ENCODE measurements around the gene JPT1.

Gene JPT1

GRCh38 chr17:75181110-75181509 lies 26.8 kb upstream of the JPT1 start:
- Histone ChIP-seq H3K4me3 (ENCODE audit: low read depth in 1 of 2, low read length in 2 of 2) (peak overlapping the region; percentile 80 to 97), H3K36me3 (ENCODE audit: insufficient read depth, low read length) (peaks cover 59% of the 10 kb centered on the region), H3K4me2 (ENCODE audit: insufficient read depth, low read length) (peak overlapping the region; percentile 78), H3K27ac (ENCODE audit: low read length) (peak overlapping the region; percentile 95), H2AFZ (ENCODE audit: low read depth, low read length) (no peak overlapping the region), H4K20me1 (ENCODE audit: insufficient read depth, low read length) (peaks cover 54% of the 10 kb centered on the region), H3K9me3 (ENCODE audit: insufficient read depth, low read length, severe bottlenecking) (no peaks in the 10 kb centered on the region), H3K27me3 (ENCODE audit: insufficient read depth, low read length, poor library complexity) (no peaks in the 10 kb centered on the region), H3K79me2 (ENCODE audit: insufficient read depth, low read length) (peaks cover 79% of the 10 kb centered on the region), H3K9ac (ENCODE audit: low read depth, low read length) (peak overlapping the region; percentile 100), H3K4me1 (ENCODE audit: insufficient read depth, low read length) (peaks cover 62% of the 10 kb centered on the region)
- DNase-seq (no peak), ATAC-seq (ENCODE audit: insufficient read depth, low read depth) (no peak)
- TF ChIP-seq CTCF (IDR thresholded peaks at IDR 0.05; ENCODE audit: borderline replicate concordance, extremely low read depth, low read length, poor library complexity, severe bottlenecking), result no peak

GRCh38 chr17:75178453-75178852 lies 24.1 kb upstream of the JPT1 start:
- 0 out of 2 replicates have a peak overlapping the region, but pooled peaks have one; percentile 21 for H3K9ac ChIP-seq (ENCODE audit: low read depth, low read length)
- H3K79me2 ChIP-seq (ENCODE audit: insufficient read depth, low read length), result peaks cover 98% of the 10 kb centered on the region
- TF ChIP-seq CTCF (IDR thresholded peaks at IDR 0.05; ENCODE audit: borderline replicate concordance, extremely low read depth, low read length, poor library complexity, severe bottlenecking) (no peak), EZH2 (IDR thresholded peaks at IDR 0.05; ENCODE audit: borderline replicate concordance, low read depth, low read length, severe bottlenecking) (no peak)
- peak; percentile 35 for DNase-seq
- peaks cover 76% of the 10 kb centered on the region for H4K20me1 ChIP-seq (ENCODE audit: insufficient read depth, low read length)
- 0 out of 2 replicates have a peak overlapping the region, but pooled peaks have one; percentile 31 for H3K27ac ChIP-seq (ENCODE audit: low read length)
- H3K4me3 ChIP-seq (ENCODE audit: low read depth in 1 of 2, low read length in 2 of 2), result no peak overlapping the region
- no peaks in the 10 kb centered on the region for H3K27me3 ChIP-seq (ENCODE audit: insufficient read depth, low read length, poor library complexity)
- H3K9me3 ChIP-seq (ENCODE audit: insufficient read depth, low read length, severe bottlenecking), result no peaks in the 10 kb centered on the region
- peaks cover 57% of the 10 kb centered on the region for H3K4me1 ChIP-seq (ENCODE audit: insufficient read depth, low read length)
- peak overlapping the region; percentile 78; the same call in 1 of the 2 replicates for H3K4me2 ChIP-seq (ENCODE audit: insufficient read depth, low read length)
- no peak for ATAC-seq (ENCODE audit: insufficient read depth, low read depth)
- peaks cover 85% of the 10 kb centered on the region for H3K36me3 ChIP-seq (ENCODE audit: insufficient read depth, low read length)
- H2AFZ ChIP-seq (ENCODE audit: low read depth, low read length), result no peak overlapping the region

- H3K9me3 ChIP-seq (ENCODE audit: insufficient read depth, low read length, severe bottlenecking), result no peaks in the 10 kb centered on the region
- no peak overlapping the region for H2AFZ ChIP-seq (ENCODE audit: low read depth, low read length)
- H3K4me1 ChIP-seq (ENCODE audit: insufficient read depth, low read length), result peaks cover 54% of the 10 kb centered on the region
- no peak overlapping the region for H3K27ac ChIP-seq (ENCODE audit: low read length)
- no peak overlapping the region for H3K9ac ChIP-seq (ENCODE audit: low read depth, low read length)
- ATAC-seq (ENCODE audit: insufficient read depth, low read depth), result no peak
- no peak overlapping the region for H3K4me2 ChIP-seq (ENCODE audit: insufficient read depth, low read length)
- H3K4me3 ChIP-seq (ENCODE audit: low read depth in 1 of 2, low read length in 2 of 2), result no peak overlapping the region
- no peak for DNase-seq
- H3K36me3 ChIP-seq (ENCODE audit: insufficient read depth, low read length), result peaks cover 95% of the 10 kb centered on the region
- H3K27me3 ChIP-seq (ENCODE audit: insufficient read depth, low read length, poor library complexity), result no peaks in the 10 kb centered on the region
- peaks cover 100% of the 10 kb centered on the region for H3K79me2 ChIP-seq (ENCODE audit: insufficient read depth, low read length)
- H4K20me1 ChIP-seq (ENCODE audit: insufficient read depth, low read length), result peaks cover 84% of the 10 kb centered on the region
- TF ChIP-seq EZH2 (IDR thresholded peaks at IDR 0.05; ENCODE audit: borderline replicate concordance, low read depth, low read length, severe bottlenecking) (no peak), CTCF (IDR thresholded peaks at IDR 0.05; ENCODE audit: borderline replicate concordance, extremely low read depth, low read length, poor library complexity, severe bottlenecking) (no peak)
These were observed 22.3 kb upstream of the JPT1 start for GRCh38 chr17:75176625-75177024.

GRCh38 chr17:75174996-75175395 lies 20.7 kb upstream of the JPT1 start:
- Histone ChIP-seq H3K27me3 (ENCODE audit: insufficient read depth, low read length, poor library complexity) (no peaks in the 10 kb centered on the region), H3K4me2 (ENCODE audit: insufficient read depth, low read length) (no peak overlapping the region), H4K20me1 (ENCODE audit: insufficient read depth, low read length) (peaks cover 86% of the 10 kb centered on the region), H3K4me1 (ENCODE audit: insufficient read depth, low read length) (peaks cover 43% of the 10 kb centered on the region), H3K4me3 (ENCODE audit: low read depth in 1 of 2, low read length in 2 of 2) (no peak overlapping the region), H3K27ac (ENCODE audit: low read length) (no peak overlapping the region), H3K36me3 (ENCODE audit: insufficient read depth, low read length) (peaks cover 97% of the 10 kb centered on the region), H3K79me2 (ENCODE audit: insufficient read depth, low read length) (peaks cover 100% of the 10 kb centered on the region), H3K9me3 (ENCODE audit: insufficient read depth, low read length, severe bottlenecking) (no peaks in the 10 kb centered on the region), H3K9ac (ENCODE audit: low read depth, low read length) (no peak overlapping the region), H2AFZ (ENCODE audit: low read depth, low read length) (no peak overlapping the region)
- ATAC-seq (ENCODE audit: insufficient read depth, low read depth) (no peak), DNase-seq (no peak)
- TF ChIP-seq CTCF (IDR thresholded peaks at IDR 0.05; ENCODE audit: borderline replicate concordance, extremely low read depth, low read length, poor library complexity, severe bottlenecking) (no peak), EZH2 (IDR thresholded peaks at IDR 0.05; ENCODE audit: borderline replicate concordance, low read depth, low read length, severe bottlenecking) (no peak)
